ENCODE data around the gene PPM1H.

- TF ChIP-seq CTCF (conservative IDR thresholded peaks at IDR 0.05; ENCODE audit: low read depth, low read length) (no peak), EZH2phosphoT487 (IDR thresholded peaks at IDR 0.05; ENCODE audit: borderline replicate concordance, low read length) (no peak), EZH2 (IDR thresholded peaks at IDR 0.05; ENCODE audit: low read length, unreplicated experiment) (no peak)
These were observed 330.6 kb downstream of the PPM1H start for GRCh38 chr12:62604373-62604772.
